CD4-positive, alpha-beta T cell treated with Interleukin-12 subunit alpha and Interleukin-12 subunit beta, for 1 hour (primary cell): ENCODE results near the gene ECE1.
A peak's percentile ranks its signal among the peaks of the same experiment; 100 is the strongest.

ENCODE experiments used
- DNase-seq: peaks from one replicate; pipeline ENCODE4 v3.0.0-alpha.2; 2020

The ECE1 gene

GRCh38 chr1:21325231-21325718 lies 35.0 kb upstream of the ECE1 start:
- DNase-seq: no peak

- DNase-seq: peak; percentile 50
Measured at GRCh38 chr1:21324368-21325141, 34.3 kb upstream of the ECE1 start.

DNA sequence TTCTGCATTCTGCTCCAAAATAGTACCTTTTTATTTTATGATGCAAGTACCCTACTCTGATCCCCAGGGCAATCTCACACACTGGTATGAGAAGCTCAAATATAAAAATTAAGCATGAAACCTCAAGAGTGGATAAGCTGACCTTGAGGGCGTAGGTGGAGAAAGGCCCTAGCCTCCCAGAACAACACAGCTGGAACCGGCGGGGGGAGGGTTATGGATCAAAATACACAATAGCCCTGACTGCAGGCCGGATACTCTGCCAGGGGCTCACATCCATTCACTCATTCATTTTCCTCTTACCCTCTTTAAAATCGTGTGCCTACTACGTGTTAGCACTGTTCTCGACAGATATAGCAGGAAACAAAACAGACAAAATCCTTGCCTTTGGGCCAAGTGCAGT lies 32.8 kb upstream of the ECE1 start:
- no peak for DNase-seq

DNA sequence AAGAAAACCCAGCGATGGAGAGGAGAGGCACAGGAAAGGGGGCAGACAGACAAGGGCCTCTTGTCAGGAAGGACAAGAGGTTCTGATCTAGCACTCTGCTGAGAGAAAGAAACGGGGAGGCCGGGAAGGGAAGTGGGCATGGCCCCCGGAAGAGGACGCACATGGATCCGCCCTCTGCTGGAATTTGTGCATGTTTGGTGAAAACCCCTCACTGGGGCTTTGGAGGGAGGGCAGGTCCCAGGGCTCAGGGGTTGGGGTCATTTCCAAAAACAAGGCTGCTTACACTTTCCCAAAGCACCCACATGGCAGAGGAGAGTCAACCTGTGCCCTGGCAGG lies 32.4 kb upstream of the ECE1 start:
- DNase-seq: no peak

- DNase-seq: no peak
Measured at GRCh38 chr1:21321963-21322680, 31.9 kb upstream of the ECE1 start.

DNA sequence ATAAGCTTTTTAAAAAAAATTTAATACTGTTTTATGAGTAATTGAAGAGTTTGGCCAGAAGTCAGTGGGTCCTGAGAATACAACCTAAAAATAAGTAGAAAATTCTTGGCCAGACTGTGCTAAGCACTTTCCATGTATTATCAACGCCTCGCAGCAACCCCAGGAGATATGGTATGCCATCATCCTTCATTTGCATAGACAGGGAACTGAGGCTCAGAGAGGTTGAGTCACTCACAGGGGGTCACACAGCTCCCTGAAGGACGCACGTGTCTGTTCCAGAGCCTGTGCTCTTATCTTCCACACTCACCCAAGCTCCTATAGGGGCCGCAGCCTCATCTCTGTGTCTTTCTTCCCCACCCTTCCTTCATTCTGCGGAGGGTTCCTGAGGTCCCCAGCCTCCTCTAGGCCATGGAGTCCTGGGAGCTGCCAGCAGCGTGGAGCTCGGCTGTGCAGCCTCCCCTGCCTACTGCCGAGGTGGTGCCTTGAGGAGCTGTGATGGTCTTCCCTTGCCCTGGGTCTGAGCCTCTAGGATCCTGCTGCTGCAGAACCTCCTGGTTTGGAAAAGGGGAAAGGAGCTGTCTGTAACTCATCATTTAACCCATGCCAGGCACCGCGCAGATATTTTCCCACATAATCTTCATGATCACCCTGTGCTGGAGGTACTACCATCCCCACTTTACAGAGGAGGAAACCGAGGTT lies 30.3 kb upstream of the ECE1 start:
- no peak for DNase-seq

DNA sequence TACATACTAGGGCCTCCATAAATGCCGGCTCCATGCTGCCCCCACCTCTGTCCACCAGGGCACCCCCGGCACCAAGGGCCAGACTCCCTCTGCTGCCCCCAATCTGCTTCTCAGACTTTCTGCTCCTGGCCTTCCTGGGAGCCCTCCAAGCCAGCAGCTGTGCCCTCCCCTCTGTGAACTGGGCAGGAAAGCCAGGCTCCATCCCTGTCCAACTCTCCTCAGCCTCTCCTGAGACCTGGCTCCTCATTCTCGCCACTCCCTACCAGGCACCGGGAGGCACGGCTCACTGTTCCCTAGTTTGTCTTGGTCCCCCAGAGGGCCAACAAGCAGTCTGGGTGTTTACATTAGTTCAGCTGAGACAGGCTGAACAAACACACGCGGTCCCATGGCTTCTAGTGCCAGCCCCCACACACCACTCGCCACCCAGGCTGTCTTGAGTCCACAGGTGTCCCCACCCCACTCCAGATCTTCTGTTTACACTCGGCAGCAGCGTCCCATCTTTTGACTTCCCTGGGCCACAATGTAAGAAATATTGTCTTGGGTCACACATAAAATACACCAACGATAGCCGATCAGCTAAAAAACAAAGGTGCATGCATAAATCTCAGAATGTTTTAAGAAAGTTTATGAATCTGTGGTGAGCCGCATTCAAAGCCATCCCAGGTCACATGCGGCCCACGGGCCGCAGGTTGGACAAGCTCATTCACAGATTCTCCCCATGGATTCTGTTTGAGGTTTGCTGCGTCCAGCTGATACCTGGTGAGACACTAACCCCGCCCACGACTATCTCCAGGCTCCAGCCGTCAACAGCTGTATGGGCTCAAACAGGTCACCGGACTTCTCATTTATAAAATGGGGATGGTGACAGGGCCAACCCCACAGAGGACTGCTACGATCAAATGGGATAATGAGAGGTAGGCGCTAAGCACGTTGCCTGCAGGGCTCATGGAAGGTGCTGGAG lies 29.5 kb upstream of the ECE1 start:
- no peak for DNase-seq

GRCh38 chr1:21318714-21319159 lies 28.5 kb upstream of the ECE1 start:
- DNase-seq: no peak

GRCh38 chr1:21318057-21318713 lies 27.9 kb upstream of the ECE1 start:
- no peak for DNase-seq

DNA sequence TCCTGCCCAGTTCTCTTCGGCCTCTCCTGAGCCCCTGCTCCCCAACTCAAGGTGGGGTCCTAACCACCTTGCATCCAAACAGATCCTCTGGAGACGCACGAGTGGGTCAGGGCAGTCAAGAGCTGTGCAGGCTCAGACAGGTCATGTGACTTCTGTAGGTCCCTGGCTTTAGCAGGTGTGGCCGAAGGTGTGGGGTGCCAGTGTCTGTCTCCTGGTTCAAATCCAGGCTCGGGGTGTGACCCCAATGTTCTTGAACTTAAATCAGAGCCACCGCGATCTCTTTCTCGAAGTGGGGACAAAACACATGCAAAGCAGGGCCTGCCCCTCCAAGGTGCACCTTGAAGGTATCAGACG lies 27.4 kb upstream of the ECE1 start:
- no peak for DNase-seq

DNA sequence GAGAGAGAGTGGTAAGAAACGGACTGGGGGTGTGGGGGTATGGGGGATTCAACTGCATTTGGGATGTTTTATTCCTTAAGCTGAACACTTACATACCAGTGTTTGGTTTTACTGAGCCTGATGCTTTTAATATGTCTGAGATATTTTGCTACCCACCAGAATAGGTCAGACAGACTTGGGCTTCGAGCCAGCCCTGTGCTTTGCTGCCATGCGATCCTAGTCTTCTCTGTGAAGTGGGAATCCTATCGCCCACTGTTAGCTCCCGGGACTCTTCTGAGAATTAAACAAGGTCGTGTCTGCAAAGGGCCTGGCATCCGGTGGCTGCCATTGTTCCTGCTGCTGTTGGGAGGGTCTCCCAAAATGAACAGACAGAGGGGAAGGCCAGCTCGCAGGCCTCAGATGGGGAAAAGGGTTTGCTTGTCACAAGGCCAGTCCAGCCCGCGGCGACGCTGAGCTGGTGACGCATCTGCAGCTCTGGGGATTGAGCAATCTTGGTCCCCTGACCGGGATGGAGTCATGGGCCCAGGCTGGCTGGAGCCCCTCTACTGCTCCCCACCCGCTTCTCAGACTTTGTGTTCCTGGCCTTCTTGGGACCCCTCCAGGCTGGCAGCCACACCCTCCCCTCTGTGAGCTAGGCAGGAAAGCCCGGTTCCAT lies 26.9 kb upstream of the ECE1 start:
- no peak for DNase-seq

DNA sequence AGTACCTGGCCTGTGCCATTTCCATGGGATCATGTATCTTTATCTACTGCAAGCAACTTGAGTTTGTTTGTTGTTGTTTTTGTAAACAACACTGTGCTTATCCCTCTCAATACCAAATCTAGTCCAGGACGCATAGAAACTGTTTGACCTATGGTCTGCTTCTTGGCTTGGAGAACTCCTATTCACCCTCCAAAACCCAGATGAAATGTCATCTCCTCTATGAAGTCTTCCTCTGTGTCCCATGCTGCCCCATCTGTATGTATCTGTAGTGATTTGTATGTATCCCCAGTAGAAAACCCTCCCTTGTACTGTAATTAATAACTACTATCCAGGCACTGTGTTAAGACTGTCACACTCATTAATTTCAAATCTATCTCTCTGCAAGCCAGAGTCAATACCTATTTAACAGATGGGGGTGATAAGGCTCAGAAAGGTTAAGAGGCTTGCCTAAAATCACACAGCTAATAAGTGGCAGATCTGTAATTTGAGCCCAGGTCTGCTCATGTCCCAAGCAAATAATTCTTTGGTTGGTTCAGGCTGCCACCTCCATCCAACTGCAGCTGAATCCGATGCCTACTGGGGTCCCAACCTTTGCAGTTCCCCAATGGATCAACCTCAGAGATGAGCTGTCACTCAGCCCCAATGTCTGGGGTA lies 24.6 kb upstream of the ECE1 start:
- no peak for DNase-seq

GRCh38 chr1:21313886-21314721 lies 23.8 kb upstream of the ECE1 start:
- DNase-seq: no peak

- no peak for DNase-seq
Measured at GRCh38 chr1:21313203-21313885, 23.1 kb upstream of the ECE1 start.

DNA sequence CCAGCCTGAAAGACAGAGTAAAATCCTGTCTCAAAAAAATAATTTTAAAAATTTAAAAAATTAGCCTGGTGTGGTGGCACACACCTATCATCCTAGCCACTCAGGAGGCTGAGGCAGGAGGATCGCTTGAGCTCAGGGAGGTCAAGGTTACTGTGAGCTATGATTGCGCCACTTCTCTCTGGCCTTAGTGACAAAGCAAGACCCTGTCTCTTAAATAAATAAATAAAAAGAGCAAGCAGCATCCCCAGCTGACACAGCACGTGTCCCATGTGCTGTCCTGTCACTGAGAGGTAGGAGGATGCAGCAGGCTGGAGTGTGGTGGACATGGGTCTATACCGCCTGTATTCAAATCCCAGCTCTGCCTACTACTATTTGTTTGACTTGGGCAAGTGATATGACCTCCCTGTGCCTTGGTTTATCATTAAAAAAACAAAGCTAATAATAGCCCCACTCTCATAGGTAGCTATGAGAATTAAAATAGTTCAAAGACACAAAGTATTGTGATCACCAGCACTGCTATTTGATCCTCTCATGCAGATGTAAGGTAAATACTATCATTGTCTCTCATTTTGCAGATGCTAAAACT lies 22.2 kb upstream of the ECE1 start:
- no peak for DNase-seq

- DNase-seq: no peak
Measured at GRCh38 chr1:21311016-21311415, 20.8 kb upstream of the ECE1 start.

DNA sequence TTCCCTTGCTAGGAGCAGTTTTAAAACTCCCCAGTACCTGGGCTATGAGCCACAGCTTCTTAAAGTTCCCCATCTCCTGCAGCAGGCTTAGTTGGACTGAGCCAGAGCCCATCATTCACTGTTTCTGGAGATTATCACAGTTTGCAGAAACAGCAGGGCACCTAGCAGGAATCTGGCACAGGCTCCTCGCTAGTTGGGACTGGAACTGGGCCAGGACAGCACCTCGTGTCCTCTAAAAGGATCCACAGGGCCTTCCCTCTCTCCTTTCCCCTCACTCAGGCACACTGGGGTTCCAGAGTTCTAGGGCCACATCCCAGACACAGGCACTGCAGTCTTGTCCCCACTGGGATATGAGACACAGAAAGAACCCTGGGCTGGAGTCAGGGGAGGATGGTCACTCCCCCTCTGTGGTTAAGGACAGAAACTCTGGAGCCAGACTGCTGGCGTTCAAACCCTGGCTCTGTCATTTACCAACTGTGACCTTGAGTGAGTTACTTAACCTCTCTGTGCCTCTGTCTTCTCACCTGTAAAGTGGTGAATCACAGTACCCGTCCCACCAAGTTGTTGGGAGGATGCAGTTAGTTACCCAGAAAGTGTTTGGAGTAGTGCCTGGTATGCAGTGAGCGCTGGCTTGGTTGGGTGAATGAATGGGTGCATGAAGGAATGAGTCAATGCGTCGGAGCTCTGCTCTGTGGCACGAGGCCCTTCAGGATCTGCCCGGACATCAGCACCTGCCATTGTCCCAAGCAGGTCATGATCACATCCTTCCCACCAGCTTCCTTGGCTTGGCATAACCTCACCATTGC lies 18.8 kb upstream of the ECE1 start:
- DNase-seq: no peak

DNA sequence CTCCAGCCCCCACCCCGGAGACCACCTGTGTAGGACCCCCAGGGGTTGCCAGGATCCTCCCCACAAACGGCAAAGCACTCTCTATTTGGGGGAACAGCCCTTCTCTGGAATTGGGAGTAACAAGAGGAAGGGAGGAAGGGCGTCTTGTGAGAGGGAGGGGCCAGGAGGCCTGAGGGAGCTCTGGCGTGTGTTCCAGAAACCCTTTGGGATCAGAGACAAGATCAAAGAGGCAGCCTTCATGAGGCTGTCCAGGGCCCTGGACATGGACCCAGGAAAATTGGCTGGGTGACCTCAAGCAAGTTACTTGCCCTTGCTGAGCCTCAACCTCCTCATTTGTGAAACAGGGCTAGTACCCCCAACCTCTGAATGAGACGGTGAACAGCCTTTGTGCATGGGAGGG lies 18.1 kb upstream of the ECE1 start:
- DNase-seq: no peak
